HG03439 (cell line): ENCODE results near the gene GALNS.
A peak's percentile ranks its signal among the peaks of the same experiment; 100 is the strongest.
"Not testable (repeated sequence)": the region's sequence is repeated elsewhere in the genome, so short reads cannot be mapped to it uniquely, and the experiment has no call there.

Source experiments
- ATAC-seq: cut with Tn5 transposase; IDR thresholded peaks from one replicate; pipeline ENCODE4 v1.9.1; 2021; ENCODE audit warnings: mild to moderate bottlenecking, moderate library complexity; ENCODE audit not compliant: unreplicated experiment

Gene GALNS

DNA sequence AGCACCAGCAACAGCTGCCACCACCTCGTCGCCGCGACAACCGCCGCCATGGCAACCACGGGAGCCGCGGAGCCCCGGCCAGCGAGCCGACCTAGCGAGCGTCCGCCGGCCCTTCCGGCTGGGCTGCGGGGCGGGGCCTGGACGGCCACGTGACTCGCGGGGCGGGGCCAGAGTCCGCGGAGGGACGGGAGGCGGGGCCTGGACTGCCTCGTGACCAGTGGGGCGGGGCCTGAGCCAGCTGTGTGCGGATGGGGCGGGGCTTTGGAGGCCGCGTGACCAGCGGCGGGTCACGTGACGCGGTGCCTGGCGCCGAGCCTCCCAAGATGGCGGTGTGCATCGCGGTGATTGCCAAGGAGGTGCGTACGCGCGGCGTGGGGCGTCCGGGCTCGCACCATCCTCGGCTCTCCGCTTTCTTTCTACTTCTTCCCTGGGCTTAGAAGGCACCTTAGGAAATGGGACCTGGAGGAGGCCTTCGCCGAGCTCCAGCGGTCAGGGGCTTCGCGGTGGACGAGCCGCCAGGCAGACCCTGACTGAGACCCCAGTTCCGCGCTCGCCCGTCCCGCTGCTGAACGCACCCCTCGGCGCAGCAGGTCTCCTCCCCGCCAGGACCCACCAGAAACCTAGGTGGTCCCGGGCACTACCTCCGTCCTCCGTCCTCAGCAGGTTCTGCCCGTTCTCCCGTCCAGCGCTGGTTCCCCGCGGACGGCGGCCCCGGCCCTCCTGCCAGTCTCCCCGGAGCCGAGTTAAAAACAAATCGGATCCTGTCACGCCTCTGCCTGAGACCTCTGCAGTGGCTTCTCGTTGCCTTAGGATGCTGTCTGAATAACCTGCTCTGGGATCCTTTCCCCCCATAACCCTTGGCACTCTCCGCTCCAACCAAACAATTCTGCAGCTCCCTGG is at the start of gene GALNS, which contains the start of gene TRAPPC2L:
Gene GALNS, minus strand, starts transcription at position 120 of the 900 bp plus-strand sequence. Its CDS starts 70 bp downstream, at position 50.
Gene TRAPPC2L, plus strand, starts transcription at position 300 of the 900 bp plus-strand sequence. Its CDS starts 24 bp downstream, at position 324.
- ATAC-seq, result peak; percentile 84

DNA sequence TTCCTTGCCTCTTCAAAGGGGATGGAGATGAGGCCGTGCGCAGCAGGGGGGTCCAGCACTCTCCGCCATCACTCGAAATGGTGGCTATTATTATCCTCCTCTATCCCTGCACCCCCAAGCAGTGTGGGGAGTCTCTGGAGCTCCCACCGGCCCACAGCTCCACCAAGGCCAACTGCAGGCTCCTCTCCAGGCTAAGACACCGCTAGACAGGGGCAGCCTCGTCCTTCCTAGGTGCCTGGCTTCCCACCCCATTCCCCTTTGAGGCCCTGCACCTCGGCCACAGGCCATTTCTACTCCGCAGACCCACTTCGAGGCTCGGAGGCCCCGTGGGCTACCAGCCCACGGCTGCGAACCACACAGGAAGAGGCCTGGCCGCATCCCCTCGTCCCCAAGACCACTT is 49.3 kb upstream of the GALNS start:
- no peak for ATAC-seq

DNA sequence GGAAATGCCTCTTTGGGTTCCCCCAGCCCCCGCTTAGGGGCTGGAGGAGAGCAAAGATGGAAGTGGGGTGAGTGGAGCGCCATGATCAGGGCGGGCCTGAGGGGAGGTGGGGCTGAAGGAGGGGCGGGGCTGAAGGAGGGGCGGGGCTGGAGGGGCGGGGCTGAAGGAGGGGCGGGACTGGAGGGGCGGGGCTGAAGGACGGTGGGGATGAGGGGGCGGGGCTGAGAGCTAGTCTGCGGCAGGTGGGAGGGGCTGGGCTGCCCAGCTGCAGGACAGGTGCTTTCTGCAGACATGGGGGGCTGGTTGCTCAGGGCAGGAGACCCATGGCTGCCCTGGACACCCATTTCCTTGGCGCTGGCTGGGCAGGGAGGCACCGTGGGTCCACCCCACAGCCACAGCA is 48.8 kb upstream of the GALNS start:
- ATAC-seq, result no peak

DNA sequence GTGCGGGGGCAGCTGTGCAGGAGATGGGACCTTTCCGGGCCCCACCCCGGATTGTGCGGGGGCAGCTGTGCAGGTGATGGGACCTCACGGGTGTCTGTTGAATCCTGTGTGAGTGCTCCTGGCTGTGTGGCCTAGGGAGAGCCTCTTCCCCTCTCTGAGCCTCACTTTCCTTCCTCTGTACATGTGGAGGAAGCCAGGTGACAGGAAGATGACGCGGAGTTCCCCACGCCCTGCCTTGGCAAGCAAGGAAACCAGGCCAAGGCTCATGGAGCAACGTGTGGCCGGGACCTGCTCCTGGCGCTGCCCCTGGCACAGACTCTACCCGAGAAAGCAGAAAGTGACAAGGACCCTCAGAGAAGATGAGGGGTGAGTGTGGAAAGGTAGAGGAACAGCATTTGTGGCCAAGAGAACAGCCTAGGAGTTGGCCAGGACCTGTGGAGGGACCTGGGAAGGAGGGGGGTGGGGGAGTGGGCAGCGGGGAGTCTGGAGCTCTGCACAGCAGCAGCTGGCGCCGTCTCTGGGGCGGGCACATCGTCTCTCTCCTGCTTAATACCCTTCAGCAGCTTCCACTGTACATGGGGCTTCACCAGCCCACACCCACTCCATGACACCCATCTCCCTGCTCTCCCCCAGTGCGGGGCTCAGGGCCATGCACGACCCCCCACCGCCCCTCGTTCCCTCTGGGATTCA is 48.1 kb upstream of the GALNS start:
- no peak for ATAC-seq

- ATAC-seq, result no peak
Measured at GRCh38 chr16:88903267-88903666, 46.5 kb upstream of the GALNS start.

DNA sequence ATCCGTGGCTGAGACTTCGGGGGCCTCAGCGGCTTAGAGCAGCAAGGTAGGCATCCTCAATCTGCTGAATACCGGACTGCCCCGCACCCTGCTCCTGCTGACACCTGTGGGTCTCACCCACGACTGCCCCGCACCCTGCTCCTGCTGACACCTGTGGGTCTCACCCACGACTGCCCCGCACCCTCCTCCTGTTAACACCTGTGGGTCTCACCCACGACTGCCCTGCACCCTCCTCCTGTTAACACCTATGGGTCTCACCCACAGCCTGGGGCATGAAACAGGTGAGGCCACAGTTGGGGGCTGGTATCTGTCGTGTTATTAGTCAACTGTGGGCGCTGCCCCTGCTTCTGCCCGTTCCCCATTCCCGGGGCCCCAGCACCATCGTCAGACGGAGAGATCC is 46.0 kb upstream of the GALNS start:
- no peak for ATAC-seq

- ATAC-seq, result no peak
Measured at GRCh38 chr16:88901718-88902337, 45.1 kb upstream of the GALNS start.

DNA sequence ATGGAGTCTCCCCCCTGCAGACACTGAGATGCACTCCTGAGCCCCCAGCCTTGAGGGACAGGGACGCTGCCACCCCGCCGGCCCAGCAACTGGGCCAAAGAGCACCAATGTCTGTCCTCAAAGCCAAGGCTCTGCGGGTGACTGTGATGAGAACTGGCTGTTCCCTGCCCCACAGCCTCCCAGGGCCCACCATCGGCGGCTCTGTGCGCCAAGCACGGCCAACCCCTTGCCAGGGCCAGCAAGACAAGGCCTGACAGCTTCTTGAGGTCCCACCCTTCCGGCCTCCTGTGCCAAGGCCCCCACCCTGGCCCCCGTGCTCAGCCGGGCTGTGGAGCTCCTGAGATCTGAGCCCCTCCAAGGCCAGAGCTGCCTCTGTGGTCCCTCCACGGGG is 43.9 kb upstream of the GALNS start:
- no peak for ATAC-seq

- ATAC-seq, result no peak
Measured at GRCh38 chr16:88899901-88900661, 43.3 kb upstream of the GALNS start.

GRCh38 chr16:88897696-88898425 is 41.1 kb upstream of the GALNS start:
- ATAC-seq, result no peak

DNA sequence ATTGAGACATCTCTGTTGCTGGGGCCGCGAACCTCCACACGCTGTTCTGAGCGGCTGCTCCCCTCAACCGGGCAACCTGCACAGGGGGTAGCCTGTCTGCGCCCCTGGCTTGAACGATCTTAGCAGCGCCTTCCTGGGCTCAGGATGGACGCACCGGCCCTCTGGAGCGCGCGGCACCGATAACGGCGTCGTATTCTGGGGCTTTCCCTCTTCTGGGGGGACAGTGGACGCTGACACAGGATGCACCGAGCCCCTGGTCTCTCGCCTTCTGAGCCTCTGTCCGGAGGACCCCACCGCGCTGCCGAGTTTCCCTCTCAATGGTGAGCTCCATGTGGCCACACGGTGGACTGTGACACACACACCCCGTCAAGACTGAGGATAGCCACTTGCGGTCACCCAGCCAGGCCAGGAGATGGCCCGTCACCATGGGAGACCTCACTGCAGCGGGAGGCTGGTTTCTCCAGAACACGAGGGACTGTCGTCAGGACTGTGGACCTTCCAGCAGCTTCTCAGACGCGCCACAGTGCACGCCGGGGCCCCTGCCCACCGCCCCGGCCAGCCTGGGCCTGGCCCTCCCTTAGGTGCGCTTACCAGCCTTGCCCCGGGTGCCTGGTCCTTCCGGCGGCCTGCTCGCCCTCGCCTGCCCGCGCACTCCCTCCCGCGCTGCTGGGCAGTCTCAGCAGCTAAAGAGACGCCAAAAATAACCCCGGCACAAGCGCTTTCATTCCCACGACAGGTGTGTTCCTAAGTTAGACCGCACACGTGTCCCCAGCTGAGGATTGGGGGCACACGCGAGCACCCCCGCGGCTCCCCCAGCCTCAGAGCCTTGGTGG is 39.7 kb upstream of the GALNS start:
- no peak for ATAC-seq

GRCh38 chr16:88895335-88895734 is 38.6 kb upstream of the GALNS start:
- no peak for ATAC-seq

GRCh38 chr16:88894681-88895300 is 38.0 kb upstream of the GALNS start:
- no peak for ATAC-seq

- not testable (repeated sequence) for ATAC-seq
Measured at GRCh38 chr16:88894266-88894665, 37.5 kb upstream of the GALNS start.

- no peak for ATAC-seq
Measured at GRCh38 chr16:88893127-88893968, 36.6 kb upstream of the GALNS start.

DNA sequence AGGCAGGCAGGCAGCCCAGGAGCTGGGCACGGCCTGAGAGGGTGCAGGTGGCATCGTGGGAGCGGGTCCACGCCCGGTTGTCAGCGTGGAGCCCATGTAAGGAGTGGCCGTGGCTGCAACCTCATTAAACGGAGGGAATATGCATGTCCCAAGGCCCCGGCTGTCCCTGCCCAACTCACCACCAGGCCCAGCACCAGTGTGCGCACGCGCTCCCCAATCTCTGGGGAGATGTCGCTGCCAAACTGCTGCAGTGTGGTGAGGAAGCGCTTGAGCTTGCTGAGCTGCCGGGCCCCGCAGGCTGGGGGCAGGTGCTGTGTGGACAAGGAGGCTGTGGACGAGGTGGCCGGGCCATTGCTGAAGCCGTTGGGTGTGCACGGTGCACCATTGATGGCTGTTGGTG is 35.3 kb upstream of the GALNS start:
- ATAC-seq, result no peak

GRCh38 chr16:88891083-88891482 is 34.3 kb upstream of the GALNS start:
- ATAC-seq, result no peak
